ENCODE data around the gene PAFAH2.

- TF ChIP-seq JUND (IDR thresholded peaks at IDR 0.05), result no peak
- no peak for TF ChIP-seq CTCF (IDR thresholded peaks at IDR 0.05; ENCODE audit: low read depth, low read length, missing input control)
- TF ChIP-seq MAX (IDR thresholded peaks at IDR 0.05), result no peak
- TF ChIP-seq HNF4G (IDR thresholded peaks at IDR 0.05), result no peak
- no peak for TF ChIP-seq RAD21 (IDR thresholded peaks at IDR 0.05)
- no peak for TF ChIP-seq SP1 (IDR thresholded peaks at IDR 0.05)
- no peak for TF ChIP-seq TAF1 (conservative IDR thresholded peaks at IDR 0.05)
- no peak for TF ChIP-seq REST (IDR thresholded peaks at IDR 0.05)
- TF ChIP-seq FOXA1 (IDR thresholded peaks at IDR 0.05), result no peak
- TF ChIP-seq ATF3 (IDR thresholded peaks at IDR 0.05), result no peak
Observed at GRCh38 chr1:25991937-25992688, 5.8 kb downstream of the PAFAH2 start.

All from liver (tissue), 3 donors.